CD4-positive, alpha-beta T cell treated with Interferon gamma for 1 hour (primary cell): ENCODE results near the gene LMX1B.
"Not testable (repeated sequence)": the region's sequence is repeated elsewhere in the genome, so short reads cannot be mapped to it uniquely, and the experiment has no call there.

ENCODE experiments used
- DNase-seq: peaks from one replicate; pipeline ENCODE4 v3.0.0-alpha.2; 2020

Gene LMX1B

GRCh38 chr9:126613651-126614050 is at the start of gene LMX1B:
LMX1B (plus strand) TSS chr9:126613928; CDS start chr9:126614450, 522 bp downstream.
- no peak for DNase-seq

- no peak for DNase-seq
These were observed 49.6 kb upstream of the LMX1B start for GRCh38 chr9:126564128-126564527.

GRCh38 chr9:126564716-126565115 is 49.0 kb upstream of the LMX1B start:
- no peak for DNase-seq

GRCh38 chr9:126565336-126566128 is 48.2 kb upstream of the LMX1B start:
- DNase-seq, result no peak

GRCh38 chr9:126569036-126569435 is 44.7 kb upstream of the LMX1B start:
- no peak for DNase-seq

GRCh38 chr9:126578029-126578428 is 35.7 kb upstream of the LMX1B start:
- DNase-seq, result no peak

- DNase-seq, result not testable (repeated sequence)
These were observed 33.4 kb upstream of the LMX1B start for GRCh38 chr9:126580319-126580718.

- no peak for DNase-seq
These were observed 31.8 kb upstream of the LMX1B start for GRCh38 chr9:126581893-126582292.

- no peak for DNase-seq
These were observed 31.3 kb upstream of the LMX1B start for GRCh38 chr9:126582427-126582826.

GRCh38 chr9:126583144-126583760 is 30.5 kb upstream of the LMX1B start:
- no peak for DNase-seq

- DNase-seq, result no peak
These were observed 29.1 kb upstream of the LMX1B start for GRCh38 chr9:126584611-126585010.

- DNase-seq, result no peak
These were observed 27.5 kb upstream of the LMX1B start for GRCh38 chr9:126586236-126586635.

GRCh38 chr9:126587187-126588185 is 26.2 kb upstream of the LMX1B start:
- no peak for DNase-seq

GRCh38 chr9:126588491-126589168 is 25.1 kb upstream of the LMX1B start:
- DNase-seq, result no peak

- DNase-seq, result no peak
These were observed 24.4 kb upstream of the LMX1B start for GRCh38 chr9:126589349-126589748.

- no peak for DNase-seq
These were observed 22.6 kb upstream of the LMX1B start for GRCh38 chr9:126591083-126591482.

- DNase-seq, result no peak
These were observed 21.8 kb upstream of the LMX1B start for GRCh38 chr9:126591922-126592321.

- no peak for DNase-seq
These were observed 21.3 kb upstream of the LMX1B start for GRCh38 chr9:126592461-126592860.

- DNase-seq, result no peak
These were observed 17.7 kb upstream of the LMX1B start for GRCh38 chr9:126595982-126596381.

GRCh38 chr9:126599047-126599650 is 14.6 kb upstream of the LMX1B start:
- DNase-seq, result no peak

GRCh38 chr9:126604059-126605055 is 9.4 kb upstream of the LMX1B start:
- DNase-seq, result no peak
